GM21825 (cell line): ENCODE results near the gene STXBP6.
"Not testable (repeated sequence)": the region's sequence is repeated elsewhere in the genome, so short reads cannot be mapped to it uniquely, and the experiment has no call there.

Experiments
- ATAC-seq: cut with Tn5 transposase; IDR thresholded peaks from one replicate; pipeline ENCODE4 v1.9.1; 2021; ENCODE audit warnings: mild to moderate bottlenecking, moderate library complexity; ENCODE audit not compliant: unreplicated experiment

The STXBP6 gene

GRCh38 chr14:24839617-24840203 lies 210.2 kb downstream of the STXBP6 start:
- ATAC-seq = no peak

GRCh38 chr14:24838945-24839616 lies 210.9 kb downstream of the STXBP6 start:
- ATAC-seq = no peak

DNA sequence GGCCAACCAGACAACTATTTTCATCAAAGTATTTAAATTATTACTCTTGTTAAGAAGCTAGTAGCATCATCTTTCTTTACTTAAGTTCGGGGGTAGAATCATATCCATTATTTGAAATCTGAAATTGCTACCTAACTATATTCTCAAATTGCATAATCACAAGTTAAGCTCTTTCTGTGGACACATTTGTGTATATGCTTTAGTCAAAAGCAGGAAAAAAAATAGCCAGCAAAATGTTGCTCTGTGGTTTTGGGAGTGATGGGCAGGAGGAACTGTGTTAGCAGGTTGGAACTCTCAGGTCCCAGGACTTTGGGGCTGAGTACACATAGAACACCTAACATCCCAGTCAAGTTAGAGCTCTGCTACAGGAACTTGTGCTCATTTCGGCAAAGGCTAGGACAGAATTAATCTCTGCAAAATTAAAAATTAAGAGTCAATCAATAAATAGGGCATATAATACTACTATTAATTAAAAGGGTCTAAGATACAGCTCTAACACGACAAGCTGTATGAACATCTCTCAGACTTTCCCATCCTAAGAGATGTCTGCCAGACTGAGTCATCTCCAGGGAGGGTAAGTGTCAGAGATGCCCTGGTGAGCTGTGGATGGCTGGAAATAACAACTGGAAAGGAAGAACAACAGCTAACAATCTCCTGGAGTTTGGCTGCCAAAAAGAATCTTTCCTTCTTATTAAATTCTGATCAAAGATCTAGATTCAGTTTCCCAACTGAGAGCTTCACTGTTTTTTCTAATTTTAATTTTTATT lies 212.5 kb downstream of the STXBP6 start:
- no peak for ATAC-seq

DNA sequence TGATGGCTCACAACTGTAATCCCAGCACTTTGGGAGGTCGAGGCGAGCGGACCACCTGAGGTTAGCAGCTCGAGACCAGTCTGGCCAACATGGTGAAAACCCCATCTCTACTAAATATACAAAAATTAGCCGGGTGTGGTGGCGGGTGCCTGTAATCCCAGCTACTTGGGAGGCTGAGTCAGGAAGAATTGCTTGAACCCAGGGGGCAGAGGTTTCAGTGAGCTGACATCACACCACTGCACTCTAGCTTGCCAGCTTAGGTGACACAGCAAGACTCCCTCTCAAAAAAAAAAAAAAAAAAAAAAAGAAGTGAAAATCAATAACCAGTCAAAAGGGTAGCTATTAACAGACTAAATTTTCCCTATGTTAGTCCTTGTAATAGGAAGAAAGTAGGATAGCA lies 213.6 kb downstream of the STXBP6 start:
- ATAC-seq = not testable (repeated sequence)

DNA sequence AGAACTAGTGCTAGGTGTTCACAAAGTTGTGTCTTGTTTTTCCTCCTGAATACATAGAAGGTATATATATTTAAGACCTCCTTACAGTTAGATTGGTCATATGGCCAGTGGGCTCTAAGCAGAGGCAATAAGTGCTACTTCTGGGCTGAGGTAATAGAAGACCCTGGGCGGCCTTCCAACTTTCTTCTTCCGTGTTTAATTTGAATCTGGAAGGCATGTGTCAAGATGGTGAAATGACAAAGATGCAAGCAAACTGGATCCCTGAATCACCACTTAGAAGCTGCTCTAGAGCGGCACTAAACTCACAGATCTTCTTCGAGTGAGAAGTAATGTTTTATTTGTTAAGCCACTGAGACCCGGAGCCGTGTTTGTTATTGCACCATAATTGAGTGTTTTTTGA lies 215.0 kb downstream of the STXBP6 start:
- no peak for ATAC-seq

- no peak for ATAC-seq
These were observed 216.6 kb downstream of the STXBP6 start for GRCh38 chr14:24833385-24833784.

GRCh38 chr14:24831677-24832076 lies 218.3 kb downstream of the STXBP6 start:
- no peak for ATAC-seq

DNA sequence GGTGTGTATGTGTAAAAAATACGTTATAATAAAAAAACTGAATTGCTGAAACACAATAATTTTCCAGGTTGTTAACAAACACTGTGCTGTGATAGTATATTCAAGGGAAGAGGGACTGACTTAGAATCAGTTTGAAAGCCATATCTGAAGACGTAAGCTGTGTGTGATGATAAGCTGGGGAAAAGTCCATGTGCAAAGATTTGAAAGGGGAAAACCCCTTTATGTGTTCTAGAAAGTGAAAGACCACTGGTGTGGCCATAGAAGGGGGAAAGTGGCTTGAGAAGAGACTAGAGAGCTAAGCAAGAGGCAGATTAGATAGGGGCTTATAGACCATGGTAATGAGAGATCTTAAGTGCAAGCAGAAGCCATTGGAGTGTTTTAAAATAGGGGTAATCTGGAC lies 220.1 kb downstream of the STXBP6 start:
- no peak for ATAC-seq

DNA sequence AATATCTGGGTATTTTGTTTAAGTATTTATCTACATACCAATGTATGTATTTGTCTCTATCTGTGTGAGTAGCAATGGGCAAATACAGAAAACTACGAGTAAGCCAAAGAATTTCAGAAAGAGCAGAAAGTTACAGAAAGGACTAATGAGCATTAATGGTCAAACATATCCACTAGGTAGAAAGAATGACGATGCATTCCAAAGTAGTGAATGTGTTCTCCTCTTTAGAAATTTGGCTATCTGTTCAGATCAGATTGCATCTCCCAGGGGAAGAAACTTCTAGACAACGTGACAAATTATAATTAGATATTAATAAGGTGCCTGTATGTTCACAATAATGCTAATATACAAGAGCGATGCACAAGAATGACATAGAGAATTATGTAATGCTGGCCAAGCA lies 221.5 kb downstream of the STXBP6 start:
- ATAC-seq = no peak

DNA sequence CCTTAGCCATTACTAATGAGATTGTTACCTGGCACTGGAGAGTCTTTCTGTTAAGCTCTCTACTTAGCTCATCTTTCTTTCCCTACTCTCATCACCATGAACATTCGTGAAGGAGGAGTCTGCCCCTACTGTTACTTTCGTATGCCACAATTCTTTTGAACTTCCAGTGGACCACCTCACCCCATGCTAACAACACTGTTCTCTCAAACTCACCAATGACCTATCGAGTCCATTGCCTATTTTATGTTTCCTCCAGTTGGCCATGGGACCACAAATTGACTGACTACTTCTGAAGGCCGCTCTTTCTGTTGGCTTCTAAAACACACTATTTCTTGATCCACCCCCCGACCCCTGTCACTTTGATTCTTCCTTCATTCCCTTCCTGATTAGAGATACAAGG lies 223.6 kb downstream of the STXBP6 start:
- no peak for ATAC-seq

DNA sequence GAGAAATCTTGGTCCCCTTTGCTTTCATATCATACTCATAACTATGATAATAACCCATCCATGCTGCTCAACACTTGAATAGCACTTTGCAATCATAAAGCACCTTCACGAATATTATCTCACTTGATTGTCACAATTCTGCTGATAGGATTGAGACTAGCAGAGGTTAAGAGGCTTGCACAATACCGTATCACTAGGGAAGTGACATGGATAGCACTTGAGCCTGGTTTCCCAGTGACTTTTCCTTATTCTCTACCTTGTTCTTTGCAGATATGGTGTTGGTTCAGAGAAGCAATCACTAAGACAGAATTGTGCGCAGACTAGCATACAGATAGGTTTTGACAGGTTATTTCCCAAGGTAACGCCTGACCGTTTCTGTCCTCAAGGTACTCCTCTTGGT lies 229.3 kb downstream of the STXBP6 start:
- no peak for ATAC-seq

- ATAC-seq = no peak
These were observed 231.1 kb downstream of the STXBP6 start for GRCh38 chr14:24818823-24819341.

- no peak for ATAC-seq
These were observed 231.7 kb downstream of the STXBP6 start for GRCh38 chr14:24818058-24818822.

- no peak for ATAC-seq
These were observed 232.5 kb downstream of the STXBP6 start for GRCh38 chr14:24817212-24818057.

GRCh38 chr14:24816929-24817211 lies 233.1 kb downstream of the STXBP6 start:
- no peak for ATAC-seq

- ATAC-seq = no peak
These were observed 233.7 kb downstream of the STXBP6 start for GRCh38 chr14:24816011-24816928.

- ATAC-seq = no peak
These were observed 234.4 kb downstream of the STXBP6 start for GRCh38 chr14:24815543-24815942.

- no peak for ATAC-seq
These were observed 235.0 kb downstream of the STXBP6 start for GRCh38 chr14:24814944-24815343.

- ATAC-seq = no peak
These were observed 235.6 kb downstream of the STXBP6 start for GRCh38 chr14:24814346-24814745.
